GM21526 (cell line): ENCODE data around the gene ILDR1.

Source experiments
- ATAC-seq: cut with Tn5 transposase; IDR thresholded peaks from one replicate; pipeline ENCODE4 v1.9.1; 2021; ENCODE audit warnings: moderate library complexity; ENCODE audit not compliant: unreplicated experiment, low FRiP score

ILDR1 gene

DNA sequence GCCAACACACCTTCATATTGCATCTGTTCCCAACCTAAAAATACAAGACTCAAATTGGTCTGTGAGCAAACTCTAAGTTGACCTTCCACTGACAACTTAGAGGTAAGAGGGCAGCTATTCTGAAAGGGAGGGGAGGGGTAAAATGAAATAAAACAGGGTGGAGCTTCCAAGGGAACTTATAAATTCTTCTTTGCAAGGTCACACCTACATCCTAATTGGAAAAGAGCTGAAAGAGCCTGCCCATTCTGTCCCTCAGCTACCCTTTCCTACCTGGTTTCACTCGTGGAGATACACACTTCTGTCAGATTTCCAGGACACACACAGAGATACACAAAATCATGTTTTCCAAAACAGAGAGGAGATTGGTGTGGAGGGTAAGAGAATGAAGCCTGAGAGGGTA lies 1.0 kb downstream of the ILDR1 start:
- no peak for ATAC-seq

DNA sequence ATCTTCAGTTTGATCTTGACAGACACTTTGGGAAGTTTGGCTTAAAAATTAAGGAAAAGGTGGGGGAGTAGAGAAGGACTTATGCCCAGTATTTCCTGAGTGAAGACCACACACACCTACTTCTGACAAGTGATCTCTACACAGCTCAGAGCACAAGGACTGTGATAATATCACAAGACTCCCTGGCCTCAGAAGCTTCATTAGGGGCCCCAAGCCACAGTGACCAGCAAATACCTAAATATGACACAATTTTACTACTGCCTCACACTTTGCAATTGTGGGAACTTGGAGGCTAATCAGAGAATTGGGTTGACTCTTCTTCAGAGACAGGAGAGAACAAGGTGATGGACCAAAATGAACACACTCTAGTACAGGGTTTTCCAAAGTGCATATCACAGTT lies 2.6 kb downstream of the ILDR1 start:
- no peak for ATAC-seq

DNA sequence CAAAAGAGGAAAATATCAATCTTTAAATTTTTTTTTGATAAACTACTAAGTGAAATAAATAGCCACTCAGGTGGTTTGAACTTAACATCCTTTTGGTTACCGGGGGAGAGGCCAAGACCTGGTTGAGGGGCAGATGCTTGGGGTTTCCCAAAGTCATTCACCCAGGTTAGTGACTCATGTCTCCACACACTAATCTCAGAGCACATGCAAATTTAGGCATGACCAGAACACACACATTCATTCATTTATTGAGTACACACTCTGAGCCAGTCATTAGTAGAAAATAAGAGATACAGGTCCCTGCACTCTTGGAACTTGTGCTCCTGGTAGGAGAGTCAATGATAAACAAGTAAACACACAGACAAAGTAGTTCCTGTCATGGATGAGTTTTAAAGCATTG lies 7.3 kb downstream of the ILDR1 start:
- peak; percentile 72 for ATAC-seq

DNA sequence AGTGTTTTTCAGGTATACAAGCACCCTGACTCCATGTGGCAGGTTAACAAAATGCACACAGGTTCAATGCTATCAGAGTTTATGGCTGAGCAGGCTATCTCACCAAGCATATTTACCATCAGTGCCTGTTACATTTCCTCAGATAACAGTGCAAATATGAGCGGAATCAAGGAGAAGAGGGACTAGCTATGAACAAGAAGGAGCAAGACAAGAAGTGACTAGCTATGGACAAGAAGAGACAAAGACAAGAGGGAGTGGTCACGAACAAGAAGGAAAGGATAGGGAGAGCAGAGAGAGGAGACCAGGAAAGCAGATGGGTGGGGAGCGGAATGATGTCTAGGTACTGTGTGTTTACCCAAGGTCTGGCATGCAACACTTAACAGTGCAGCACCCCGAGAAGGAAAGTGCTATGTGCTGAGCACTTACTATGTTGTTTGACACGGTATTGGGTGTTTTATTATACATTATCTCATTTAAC lies 8.6 kb downstream of the ILDR1 start:
- ATAC-seq: no peak

DNA sequence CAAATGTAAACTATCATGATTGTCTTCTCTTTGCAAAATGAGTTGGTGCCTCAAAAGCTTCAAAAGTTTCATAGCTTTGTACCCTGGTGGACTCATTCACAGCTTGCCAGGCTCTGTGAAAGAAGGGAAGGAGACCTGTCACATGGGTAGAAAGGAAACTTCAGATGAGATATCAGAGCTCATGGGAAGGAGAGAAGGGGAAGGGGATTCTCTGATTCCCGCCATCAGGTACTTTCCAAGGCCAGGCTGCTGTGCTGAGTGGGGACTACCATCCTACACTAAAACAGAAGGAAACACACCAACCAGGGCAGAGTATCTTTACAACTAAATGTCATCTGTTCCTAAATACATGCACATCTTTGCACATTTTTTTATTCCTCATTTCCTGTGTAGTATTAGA lies 9.2 kb downstream of the ILDR1 start:
- ATAC-seq: no peak

DNA sequence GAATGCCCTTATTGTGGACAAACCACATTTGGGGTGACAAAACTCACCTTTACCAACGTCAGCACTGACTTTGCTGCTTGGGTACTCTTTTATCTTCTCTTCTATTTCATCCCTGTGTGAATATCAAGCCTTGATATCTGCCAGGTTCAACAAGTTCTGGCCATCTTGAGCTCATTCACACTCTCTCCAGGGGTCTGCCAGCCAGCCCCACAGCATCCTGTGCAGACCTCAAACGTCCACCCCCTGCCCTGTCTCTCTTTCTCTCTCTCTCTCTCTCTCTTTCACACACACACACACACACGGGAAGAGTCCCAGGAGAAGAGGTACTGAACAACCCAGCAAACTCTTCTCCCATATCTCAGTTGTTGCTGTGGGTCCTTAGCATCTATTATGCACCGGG lies 10.7 kb downstream of the ILDR1 start:
- ATAC-seq: no peak

DNA sequence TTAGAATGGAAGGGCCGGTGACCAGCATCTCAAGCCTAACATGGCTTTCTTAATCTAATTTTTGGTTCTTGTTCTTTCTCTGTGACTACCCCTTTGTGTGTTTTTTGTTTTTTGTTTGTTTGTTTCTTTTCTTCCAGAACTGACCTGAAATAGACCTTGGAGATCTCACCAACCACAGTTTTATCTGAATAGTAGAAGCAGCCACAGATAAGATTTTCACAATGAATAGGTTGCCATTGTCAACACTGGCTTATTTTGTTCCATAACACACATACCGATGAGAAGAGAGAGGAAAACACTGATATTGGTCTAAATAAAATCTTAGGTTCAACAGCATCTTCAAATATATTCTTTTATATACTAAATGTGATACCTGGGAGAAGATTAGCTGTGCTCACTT lies 11.5 kb downstream of the ILDR1 start:
- ATAC-seq: no peak

DNA sequence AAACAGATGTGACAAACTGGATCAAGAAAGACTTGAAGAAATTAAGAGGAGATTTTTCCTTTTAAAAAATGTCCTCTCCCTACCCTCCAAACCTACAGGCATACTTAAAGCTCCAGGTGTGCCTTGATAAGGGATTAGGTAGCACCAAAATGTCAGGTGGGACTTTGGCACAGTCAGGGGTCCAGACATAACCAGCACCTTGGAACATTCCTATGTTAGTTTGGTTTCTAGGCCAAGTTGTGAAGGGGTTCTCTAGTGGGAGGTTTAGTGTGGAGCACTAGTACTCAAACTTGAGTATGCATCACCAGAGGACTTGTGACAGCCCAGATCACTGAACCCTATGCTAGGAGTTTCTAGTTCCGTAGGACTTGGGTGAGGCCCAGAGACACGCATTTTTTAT lies 13.9 kb downstream of the ILDR1 start:
- ATAC-seq: no peak

DNA sequence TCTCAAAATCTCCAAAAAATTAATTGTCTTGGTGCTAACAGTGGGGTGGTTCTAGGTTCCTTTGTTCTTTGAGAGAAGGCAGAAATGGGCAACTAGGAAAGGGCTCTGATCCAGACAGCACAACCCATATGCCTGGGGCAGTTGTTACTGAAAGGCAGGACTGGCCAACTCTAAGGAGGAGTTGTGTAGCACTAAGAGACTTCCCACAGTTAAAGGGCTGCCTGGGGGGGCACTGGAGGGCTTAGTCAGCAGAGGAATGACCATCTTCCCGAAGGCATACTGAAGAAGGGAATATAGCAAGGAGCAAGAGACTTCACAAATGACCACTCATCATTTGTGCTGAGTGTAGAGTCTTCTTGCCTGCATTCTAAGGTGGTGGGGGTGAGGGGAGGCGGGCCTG lies 15.8 kb downstream of the ILDR1 start:
- ATAC-seq: no peak

DNA sequence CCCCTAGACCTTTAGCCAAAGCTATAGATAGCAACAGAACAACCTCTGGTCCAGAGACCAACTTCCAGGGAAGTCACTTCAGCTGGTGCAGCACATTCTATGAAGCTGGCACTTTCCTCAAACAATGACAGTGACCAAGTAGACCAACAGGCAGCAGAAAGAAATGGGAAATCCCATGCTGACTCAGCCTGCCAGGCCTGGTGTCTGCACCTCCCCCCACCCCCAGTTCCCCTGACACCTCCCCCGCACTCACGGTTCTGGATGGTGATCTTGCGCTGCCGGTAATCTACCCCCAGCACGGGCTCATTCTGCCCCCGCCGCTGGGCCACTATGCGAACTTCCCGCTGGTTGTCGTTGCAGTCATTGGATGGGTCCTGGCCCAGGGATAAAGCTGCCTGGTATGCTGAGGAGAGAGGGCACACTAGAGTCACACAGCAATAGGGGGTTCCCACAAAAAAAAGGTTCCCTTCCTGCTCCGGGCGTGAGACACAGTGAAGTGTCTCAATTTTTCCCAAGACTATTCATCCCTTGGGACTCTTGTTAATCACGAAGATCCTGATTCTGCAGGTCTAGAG lies 17.0 kb downstream of the ILDR1 start:
- ATAC-seq: peak; percentile 40

DNA sequence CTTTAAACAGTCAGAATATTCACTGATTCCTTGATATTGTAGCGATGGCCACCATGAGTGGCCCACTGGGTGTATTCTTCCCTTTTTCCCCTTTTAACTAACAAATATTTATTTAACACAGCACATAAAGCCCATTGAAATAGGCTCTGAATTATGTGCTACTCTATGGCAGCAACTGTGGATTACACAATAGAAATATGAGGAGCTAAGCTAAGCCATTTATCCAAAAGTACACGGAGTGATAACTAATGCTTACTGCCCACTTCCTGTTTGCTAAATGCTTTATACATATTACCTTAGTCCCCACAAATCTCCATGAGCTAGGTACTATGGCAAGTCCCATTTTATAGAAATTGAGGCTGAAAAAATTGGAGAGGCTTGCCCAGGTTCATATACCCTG lies 17.9 kb downstream of the ILDR1 start:
- no peak for ATAC-seq

DNA sequence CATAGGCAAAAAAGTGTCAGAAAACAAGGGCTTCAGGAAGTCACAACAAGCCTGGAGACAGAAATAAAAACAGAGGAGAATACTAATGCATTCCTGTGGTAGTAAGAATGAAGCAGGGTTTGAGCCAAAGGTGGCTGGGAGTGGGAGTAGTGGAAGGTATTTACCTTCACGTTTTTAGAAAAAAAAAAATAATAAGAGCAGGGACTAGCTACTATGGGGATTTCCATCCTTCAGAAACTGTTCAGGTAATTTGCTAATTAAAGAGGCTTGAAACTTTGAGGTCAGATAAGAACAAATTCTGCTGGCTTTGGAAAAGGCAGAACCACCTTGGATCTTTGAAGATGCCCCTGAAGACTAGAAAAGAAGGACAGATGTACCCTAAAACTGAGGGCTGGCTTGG lies 18.4 kb downstream of the ILDR1 start:
- no peak for ATAC-seq

DNA sequence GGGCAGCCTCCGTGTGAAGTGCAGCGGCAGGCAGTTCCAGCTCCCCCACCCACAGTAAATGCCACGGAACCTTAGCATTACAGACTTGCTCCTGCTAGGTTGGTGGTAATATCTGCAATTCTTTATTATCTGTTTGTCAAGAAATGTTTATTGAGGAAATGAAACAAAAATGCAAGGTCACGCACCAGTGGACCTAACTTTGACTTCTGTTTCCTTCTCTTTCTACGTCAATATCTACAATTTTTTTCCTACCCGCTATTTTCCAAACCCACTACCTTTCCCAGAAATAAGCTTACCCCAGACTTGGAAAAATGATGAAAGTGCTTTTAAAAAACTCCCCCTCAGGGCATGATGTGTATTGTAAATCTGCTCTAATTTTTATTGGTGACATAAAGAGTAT lies 18.9 kb downstream of the ILDR1 start:
- ATAC-seq: no peak

DNA sequence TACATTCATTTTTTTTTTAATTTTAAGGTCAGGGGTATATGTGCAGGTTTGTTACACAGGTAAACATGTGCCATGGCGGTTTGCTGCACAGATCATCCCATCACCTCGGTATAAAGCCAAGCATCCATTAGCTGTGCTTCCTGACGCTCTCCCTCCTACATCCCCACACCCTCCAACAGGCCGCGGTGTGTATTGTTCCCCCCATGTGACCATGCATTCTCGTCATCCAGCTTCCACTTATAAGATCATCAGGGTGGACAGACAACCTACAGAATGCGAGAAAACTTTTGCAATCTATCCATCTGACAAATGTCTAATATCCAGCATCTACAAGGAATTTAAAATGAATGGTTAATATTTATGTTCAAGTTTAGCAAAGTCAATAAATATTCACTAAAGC lies 19.4 kb downstream of the ILDR1 start:
- no peak for ATAC-seq

DNA sequence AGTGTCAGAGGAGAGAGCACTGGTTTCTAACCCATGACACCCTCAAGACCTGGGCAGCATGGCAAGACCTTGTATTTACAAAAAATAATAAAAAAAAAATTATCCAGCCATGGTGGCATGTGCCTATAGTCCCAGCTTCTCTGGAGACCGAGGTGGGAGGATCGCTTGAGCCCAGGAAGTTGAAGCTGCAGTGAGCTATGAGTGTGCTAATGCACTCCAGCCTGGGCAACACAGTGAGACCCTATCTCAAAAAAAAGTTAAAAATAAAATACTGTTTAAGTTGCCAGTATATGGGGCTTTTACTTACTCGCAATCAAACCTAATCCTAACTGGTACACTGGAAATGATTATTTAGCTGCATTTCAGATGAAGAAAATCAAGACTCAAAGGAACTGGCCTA lies 20.2 kb downstream of the ILDR1 start:
- no peak for ATAC-seq

DNA sequence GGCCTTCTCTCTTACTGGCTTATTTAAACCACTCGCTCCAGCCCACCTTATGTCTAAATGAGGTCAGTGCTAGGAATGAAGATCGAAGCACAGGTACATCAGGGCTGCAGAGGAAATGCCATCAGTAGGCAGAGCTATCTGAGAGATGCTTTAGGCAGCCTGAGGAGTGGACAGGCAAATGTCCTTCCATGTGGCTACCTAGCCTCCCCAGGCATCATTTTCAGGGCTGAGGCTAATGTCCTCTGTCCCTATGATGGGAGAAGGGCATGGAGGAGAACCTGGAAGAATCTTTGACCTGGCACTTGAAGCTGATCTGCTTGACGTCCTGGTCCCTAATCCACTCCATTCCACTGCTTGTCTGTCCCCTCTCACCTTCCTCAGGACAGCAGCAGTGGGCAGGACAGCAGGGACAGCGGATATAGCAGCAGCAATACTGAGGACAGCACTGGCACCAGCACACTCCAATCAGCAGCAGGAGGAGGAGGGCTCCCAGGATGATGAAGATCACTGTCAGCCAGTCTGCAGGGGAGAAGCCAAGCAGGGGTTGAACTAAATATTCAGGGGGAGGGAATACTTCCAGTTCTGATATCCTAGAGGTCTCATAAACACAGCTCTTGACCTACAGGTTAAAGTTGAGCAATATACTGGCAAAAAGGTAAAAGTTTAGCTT lies 21.0 kb downstream of the ILDR1 start:
- no peak for ATAC-seq

DNA sequence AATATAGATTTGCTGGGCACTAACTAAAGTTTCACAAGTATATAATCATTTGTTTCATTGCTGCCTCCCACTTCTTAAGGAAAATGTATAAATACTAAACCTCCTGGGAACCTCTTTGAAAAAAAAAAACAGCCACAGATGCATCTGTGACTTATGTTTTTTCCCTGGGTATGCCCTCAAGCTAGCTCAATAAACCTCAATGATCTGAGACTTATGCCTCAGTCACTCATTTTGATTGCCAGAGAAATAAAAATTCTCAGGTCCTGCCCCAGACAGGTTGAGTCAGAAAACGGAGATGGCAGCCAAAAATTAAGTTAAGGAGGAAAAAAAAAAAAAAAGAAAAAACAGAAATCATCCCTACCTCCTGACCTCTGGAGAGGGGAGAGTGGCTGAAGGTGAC lies 22.1 kb downstream of the ILDR1 start:
- no peak for ATAC-seq

DNA sequence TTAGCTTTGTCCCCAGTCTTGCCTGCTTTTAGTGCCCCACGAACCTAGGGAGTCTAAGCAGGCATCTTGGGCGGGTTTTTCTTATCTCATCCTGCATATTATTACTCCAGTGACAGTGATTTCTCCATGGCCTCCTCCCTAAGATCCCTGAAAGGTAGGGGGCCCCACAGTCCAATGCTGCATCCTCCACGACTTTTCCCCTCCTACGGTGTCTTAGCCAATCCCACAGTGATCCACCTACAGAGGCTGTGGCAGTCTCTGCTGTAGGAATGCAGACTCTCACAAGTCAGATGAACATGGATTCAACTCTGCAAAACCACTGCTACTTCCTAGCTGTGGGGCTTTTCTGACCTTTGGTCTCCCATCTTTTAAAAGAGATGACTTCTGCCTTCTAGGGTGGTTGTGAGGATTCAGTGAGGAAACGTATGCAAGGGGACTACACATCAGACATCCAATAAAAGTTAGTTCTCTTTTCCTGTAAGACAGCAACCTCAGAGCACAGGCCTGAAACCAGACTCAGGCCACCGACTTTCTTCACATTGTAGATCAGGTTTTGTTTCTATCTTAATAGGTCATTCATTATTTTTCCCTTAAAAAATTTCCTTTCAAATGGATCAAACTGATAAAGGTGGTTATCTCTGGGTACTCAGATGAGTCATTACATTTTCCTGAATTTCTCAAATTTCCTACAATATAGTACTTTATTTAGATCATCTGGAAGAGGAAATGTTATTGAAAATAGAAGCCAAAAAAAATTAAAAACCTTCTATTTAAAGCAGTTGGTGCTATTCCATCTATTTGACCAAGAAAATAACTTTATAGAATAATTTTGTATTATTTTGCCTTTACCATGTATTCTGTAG lies 23.2 kb downstream of the ILDR1 start:
- no peak for ATAC-seq

DNA sequence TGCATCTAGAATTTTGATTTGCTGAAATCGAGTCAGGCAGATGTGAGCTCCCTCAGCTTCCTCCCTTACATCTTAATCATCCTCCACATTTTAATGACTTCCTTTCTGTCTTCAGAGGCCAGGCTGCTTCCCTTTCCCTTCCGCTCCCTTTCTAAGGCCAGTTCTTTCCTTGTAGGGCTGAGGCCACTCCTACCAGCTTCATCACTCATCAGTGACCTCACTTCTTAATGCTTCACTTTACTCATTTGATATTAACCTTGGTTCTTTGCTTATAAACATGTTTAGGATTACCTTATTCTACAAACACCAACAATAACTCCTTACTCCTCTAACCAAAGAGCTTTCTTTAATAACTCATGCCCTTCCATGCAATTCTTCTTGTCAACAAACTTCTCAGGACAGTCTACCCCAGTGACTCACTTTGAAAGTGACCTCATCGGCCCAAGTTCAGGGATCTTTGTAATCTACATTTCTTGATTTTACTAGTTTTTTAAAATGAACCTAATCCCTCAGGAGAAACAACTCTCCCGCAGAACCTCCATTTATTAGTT lies 23.9 kb downstream of the ILDR1 start:
- ATAC-seq: no peak

DNA sequence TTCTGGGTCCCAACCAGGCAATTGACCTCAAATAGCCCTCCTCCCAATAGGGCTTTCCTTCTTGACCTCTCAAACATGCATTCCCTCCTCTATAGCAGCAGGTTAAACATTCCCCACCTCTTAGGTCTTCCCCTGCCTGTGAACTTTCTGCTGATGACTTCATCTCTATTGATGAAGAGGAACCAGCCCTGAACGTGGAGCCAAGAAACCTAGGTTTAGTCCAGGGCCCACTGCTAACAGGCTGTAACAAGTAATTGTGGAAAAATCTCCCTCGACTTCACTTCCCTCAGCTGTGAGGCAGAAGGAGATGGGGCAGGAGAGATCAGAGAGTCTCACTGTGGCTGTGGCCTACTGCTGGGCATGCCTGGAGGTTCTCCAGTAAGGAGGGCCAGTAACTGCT lies 24.7 kb downstream of the ILDR1 start:
- ATAC-seq: no peak

DNA sequence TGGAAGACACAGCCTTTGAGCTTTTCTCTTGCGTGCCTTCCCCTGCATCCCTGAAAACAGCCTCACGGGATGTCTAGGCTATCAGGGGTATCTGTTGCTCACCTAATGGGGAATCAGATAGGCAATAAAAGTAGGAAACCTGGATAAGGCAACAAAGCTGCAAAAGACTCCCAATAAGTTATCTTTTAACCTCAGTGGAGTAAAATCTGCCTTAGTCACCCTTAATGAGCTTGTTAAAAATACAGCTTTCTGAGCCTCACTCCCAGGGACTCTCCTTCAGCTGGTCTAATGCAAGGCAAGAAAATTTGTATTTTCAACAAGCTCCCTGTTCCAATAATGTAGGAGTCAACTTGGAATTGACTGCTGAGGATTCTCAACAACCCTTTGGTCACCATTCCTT lies 25.6 kb downstream of the ILDR1 start:
- ATAC-seq: no peak
